HEK293 (cell line): Measurements from ENCODE around the gene CEP85.

Experiments
- BCL11A ChIP-seq: fragments of 450-650 bp; formaldehyde crosslinking; IDR thresholded peaks from 2 replicates; pipeline ENCODE4 v1.5.1; 2016; ENCODE audit warnings: low read depth, missing biosample characterization, missing genetic modification characterization
- BCL6B ChIP-seq: fragments of 450-650 bp; formaldehyde crosslinking; IDR thresholded peaks from 2 replicates; pipeline ENCODE4 v1.5.1; 2017; ENCODE audit warnings: missing biosample characterization, missing genetic modification characterization
- HIC1 ChIP-seq: fragments of 450-650 bp; formaldehyde crosslinking; IDR thresholded peaks from 2 replicates; pipeline ENCODE4 v1.5.1; 2016; ENCODE audit warnings: missing biosample characterization, missing genetic modification characterization
- MEIS1 ChIP-seq: sonication (generic); formaldehyde crosslinking; IDR thresholded peaks from 2 replicates; pipeline ENCODE4 v1.8.1; 2022; ENCODE audit warnings: missing genetic modification reagents, mild to moderate bottlenecking, borderline replicate concordance
- MYNN ChIP-seq: fragments of 450-650 bp; formaldehyde crosslinking; IDR thresholded peaks from 2 replicates; pipeline ENCODE4 v1.5.1; 2016; ENCODE audit warnings: missing biosample characterization, missing genetic modification characterization, borderline replicate concordance
- OSR2 ChIP-seq: fragments of 450-650 bp; formaldehyde crosslinking; IDR thresholded peaks from 2 replicates; pipeline ENCODE4 v1.5.1; 2016; ENCODE audit warnings: missing biosample characterization, missing genetic modification characterization
- SP2 ChIP-seq: fragments of 450-650 bp; formaldehyde crosslinking; IDR thresholded peaks from 2 replicates; pipeline ENCODE4 v1.5.1; 2016; ENCODE audit warnings: missing biosample characterization, missing genetic modification characterization
- WT1 ChIP-seq: fragments of 450-650 bp; formaldehyde crosslinking; IDR thresholded peaks from 2 replicates; pipeline ENCODE4 v1.5.1; 2016; ENCODE audit warnings: missing biosample characterization, missing genetic modification characterization
- YY1 ChIP-seq: fragments of 450-650 bp; formaldehyde crosslinking; IDR thresholded peaks from 2 replicates; pipeline ENCODE4 v1.5.1; 2018; ENCODE audit warnings: missing biosample characterization, missing genetic modification characterization
- ZBTB11 ChIP-seq: fragments of 450-650 bp; formaldehyde crosslinking; conservative IDR thresholded peaks from 2 replicates; pipeline ENCODE4 v1.5.1; 2016; ENCODE audit warnings: low read depth, missing biosample characterization, missing genetic modification characterization
- ZBTB21 ChIP-seq: fragments of 450-650 bp; formaldehyde crosslinking; IDR thresholded peaks from 2 replicates; pipeline ENCODE4 v1.5.1; 2017; ENCODE audit warnings: missing biosample characterization, missing genetic modification characterization
- ZBTB6 ChIP-seq: fragments of 450-650 bp; formaldehyde crosslinking; IDR thresholded peaks from 2 replicates; pipeline ENCODE4 v1.5.1; 2017; ENCODE audit warnings: missing biosample characterization, missing genetic modification characterization
- ZEB2 ChIP-seq: fragments of 450-650 bp; formaldehyde crosslinking; IDR thresholded peaks from 2 replicates; pipeline ENCODE4 v1.5.1; 2016; ENCODE audit warnings: missing biosample characterization, missing genetic modification characterization
- ZNF140 ChIP-seq: fragments of 450-650 bp; formaldehyde crosslinking; IDR thresholded peaks from 2 replicates; pipeline ENCODE4 v1.5.1; 2016; ENCODE audit warnings: missing biosample characterization, missing genetic modification characterization
- ZNF157 ChIP-seq: fragments of 450-650 bp; formaldehyde crosslinking; IDR thresholded peaks from 2 replicates; pipeline ENCODE4 v1.5.1; 2016; ENCODE audit warnings: missing biosample characterization, missing genetic modification characterization
- ZNF169 ChIP-seq: fragments of 450-650 bp; formaldehyde crosslinking; IDR thresholded peaks from 2 replicates; pipeline ENCODE4 v1.5.1; 2016; ENCODE audit warnings: missing biosample characterization, missing genetic modification characterization
- ZNF174 ChIP-seq: fragments of 450-650 bp; formaldehyde crosslinking; IDR thresholded peaks from 2 replicates; pipeline ENCODE4 v1.5.0; 2017; ENCODE audit warnings: missing biosample characterization, mild to moderate bottlenecking, missing genetic modification characterization
- ZNF248 ChIP-seq: fragments of 450-650 bp; formaldehyde crosslinking; IDR thresholded peaks from 2 replicates; pipeline ENCODE4 v1.5.1; 2017; ENCODE audit warnings: missing biosample characterization, missing genetic modification characterization
- ZNF335 ChIP-seq: fragments of 450-650 bp; formaldehyde crosslinking; conservative IDR thresholded peaks from 2 replicates; pipeline ENCODE4 v1.5.1; 2016; ENCODE audit warnings: missing biosample characterization, missing genetic modification characterization
- ZNF366 ChIP-seq: fragments of 450-650 bp; formaldehyde crosslinking; conservative IDR thresholded peaks from 2 replicates; pipeline ENCODE4 v1.5.1; 2016; ENCODE audit warnings: missing biosample characterization, missing genetic modification characterization
- ZNF423 ChIP-seq: fragments of 450-650 bp; formaldehyde crosslinking; IDR thresholded peaks from 2 replicates; pipeline ENCODE4 v1.5.1; 2016; ENCODE audit warnings: missing biosample characterization, missing genetic modification characterization
- ZNF510 ChIP-seq: fragments of 450-650 bp; formaldehyde crosslinking; IDR thresholded peaks from 2 replicates; pipeline ENCODE4 v1.5.1; 2018; ENCODE audit warnings: mild to moderate bottlenecking, missing genetic modification characterization, missing biosample characterization; ENCODE audit not compliant: insufficient replicate concordance
- ZNF529 ChIP-seq: fragments of 450-650 bp; formaldehyde crosslinking; IDR thresholded peaks from 2 replicates; pipeline ENCODE4 v1.5.1; 2017; ENCODE audit warnings: missing genetic modification characterization, missing biosample characterization; ENCODE audit not compliant: insufficient replicate concordance
- ZNF558 ChIP-seq: fragments of 450-650 bp; formaldehyde crosslinking; IDR thresholded peaks from 2 replicates; pipeline ENCODE4 v1.5.1; 2016; ENCODE audit warnings: missing biosample characterization, missing genetic modification characterization
- ZNF580 ChIP-seq: fragments of 450-650 bp; formaldehyde crosslinking; IDR thresholded peaks from 2 replicates; pipeline ENCODE4 v1.5.1; 2016; ENCODE audit warnings: missing biosample characterization, missing genetic modification characterization
- ZNF596 ChIP-seq: fragments of 450-650 bp; IDR thresholded peaks from 2 replicates; pipeline ENCODE4 v1.5.0; 2018; ENCODE audit warnings: missing biosample characterization, mild to moderate bottlenecking, missing genetic modification characterization, moderate library complexity
- ZNF658 ChIP-seq: fragments of 450-650 bp; formaldehyde crosslinking; IDR thresholded peaks from 2 replicates; pipeline ENCODE4; 2016; ENCODE audit warnings: missing biosample characterization, missing genetic modification characterization
- TF ChIP-seq, protein P1 (sequence below): fragments of 450-650 bp; formaldehyde crosslinking; IDR thresholded peaks from 2 replicates; pipeline ENCODE4 v1.5.1; 2016; ENCODE audit warnings: missing biosample characterization, missing genetic modification characterization

The CEP85 gene

DNA sequence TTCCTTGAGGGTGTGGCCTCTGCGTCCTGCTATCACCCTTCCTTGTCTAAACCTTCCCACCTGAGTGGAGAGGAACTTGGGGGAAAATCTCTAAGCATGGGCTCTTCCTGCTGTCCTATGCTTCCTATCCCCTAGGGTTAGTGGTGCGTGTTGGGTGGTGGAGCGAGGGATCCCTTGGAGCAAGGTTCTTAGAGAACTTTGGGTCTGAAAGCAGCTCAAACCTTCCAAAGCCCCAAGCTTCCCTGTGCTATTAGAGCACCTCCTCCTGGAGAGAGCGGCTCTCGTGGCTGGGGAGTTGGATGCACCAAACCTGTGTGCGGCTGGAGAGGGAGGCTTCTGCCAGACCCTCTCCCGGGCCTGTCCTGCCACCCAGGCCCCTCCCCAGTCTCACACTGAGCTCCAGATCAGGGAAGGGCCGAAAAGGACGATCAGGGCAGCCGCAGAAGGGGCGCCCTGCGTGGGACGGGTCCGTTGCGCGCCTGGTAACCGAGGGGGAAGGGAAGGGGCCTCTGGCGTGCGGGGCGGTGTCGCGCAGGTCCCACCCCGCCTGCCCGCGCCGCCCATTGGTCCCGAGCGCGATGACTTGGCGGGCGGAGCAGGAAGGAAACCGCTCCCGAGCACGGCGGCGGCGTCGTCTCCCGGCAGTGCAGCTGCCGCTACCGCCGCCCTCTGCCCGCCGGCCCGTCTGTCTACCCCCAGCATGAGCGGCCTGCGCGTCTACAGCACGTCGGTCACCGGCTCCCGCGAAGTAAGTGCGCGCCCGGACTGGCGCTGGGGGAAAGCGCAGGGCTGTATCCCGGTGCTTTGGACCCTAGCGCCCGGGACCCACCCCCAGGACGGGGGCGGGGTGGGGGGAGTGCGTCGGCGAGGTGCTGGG lies 45.7 kb downstream of the CEP85 start, which contains the start of gene SH3BGRL3 (continued):
- TF ChIP-seq ZNF140 (tag by site-specific recombination) (no peak), ZNF174 (tag by site-specific recombination) (no peak), ZEB2 (peak; percentile 54; the same call in 1 of the 2 replicates), MYNN (tag by site-specific recombination) (0 out of 2 replicates have a peak, but pooled peaks have one; percentile 11), ZNF558 (tag by site-specific recombination) (no peak), HIC1 (peak; percentile 74; the same call in 1 of the 2 replicates), ZNF658 (tag by site-specific recombination) (no peak), ZBTB21 (no peak), ZBTB6 (tag by site-specific recombination) (0 out of 2 replicates have a peak, but pooled peaks have one; percentile 9), ZNF596 (no peak), ZNF157 (tag by site-specific recombination) (no peak), BCL6B (no peak), ZNF169 (tag by site-specific recombination) (no peak), YY1 (tag by site-specific recombination) (no peak; the same call in 1 of the 2 replicates), BCL11A (tag by site-specific recombination) (no peak), SP2 (tag by site-specific recombination) (peak; percentile 93), ZNF510 (tag by site-specific recombination) (no peak), ZNF366 (tag by site-specific recombination) (no peak), ZNF335 (peak; percentile 89), ZNF580 (tag by site-specific recombination) (no peak), WT1 (tag by site-specific recombination) (peak; percentile 7), OSR2 (peak; percentile 74), ZNF423 (tag by site-specific recombination) (no peak), ZNF248 (tag by site-specific recombination) (no peak), ZBTB11 (peak; percentile 48; the same call in 1 of the 2 replicates), MEIS1 (no peak), ZNF529 (tag by site-specific recombination) (no peak)
- TF ChIP-seq, protein P1, sequence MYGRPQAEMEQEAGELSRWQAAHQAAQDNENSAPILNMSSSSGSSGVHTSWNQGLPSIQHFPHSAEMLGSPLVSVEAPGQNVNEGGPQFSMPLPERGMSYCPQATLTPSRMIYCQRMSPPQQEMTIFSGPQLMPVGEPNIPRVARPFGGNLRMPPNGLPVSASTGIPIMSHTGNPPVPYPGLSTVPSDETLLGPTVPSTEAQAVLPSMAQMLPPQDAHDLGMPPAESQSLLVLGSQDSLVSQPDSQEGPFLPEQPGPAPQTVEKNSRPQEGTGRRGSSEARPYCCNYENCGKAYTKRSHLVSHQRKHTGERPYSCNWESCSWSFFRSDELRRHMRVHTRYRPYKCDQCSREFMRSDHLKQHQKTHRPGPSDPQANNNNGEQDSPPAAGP (tag by site-specific recombination) = peak; percentile 45; the same call in 1 of the 2 replicates
